ENCODE data around the gene ADD1.

DNA sequence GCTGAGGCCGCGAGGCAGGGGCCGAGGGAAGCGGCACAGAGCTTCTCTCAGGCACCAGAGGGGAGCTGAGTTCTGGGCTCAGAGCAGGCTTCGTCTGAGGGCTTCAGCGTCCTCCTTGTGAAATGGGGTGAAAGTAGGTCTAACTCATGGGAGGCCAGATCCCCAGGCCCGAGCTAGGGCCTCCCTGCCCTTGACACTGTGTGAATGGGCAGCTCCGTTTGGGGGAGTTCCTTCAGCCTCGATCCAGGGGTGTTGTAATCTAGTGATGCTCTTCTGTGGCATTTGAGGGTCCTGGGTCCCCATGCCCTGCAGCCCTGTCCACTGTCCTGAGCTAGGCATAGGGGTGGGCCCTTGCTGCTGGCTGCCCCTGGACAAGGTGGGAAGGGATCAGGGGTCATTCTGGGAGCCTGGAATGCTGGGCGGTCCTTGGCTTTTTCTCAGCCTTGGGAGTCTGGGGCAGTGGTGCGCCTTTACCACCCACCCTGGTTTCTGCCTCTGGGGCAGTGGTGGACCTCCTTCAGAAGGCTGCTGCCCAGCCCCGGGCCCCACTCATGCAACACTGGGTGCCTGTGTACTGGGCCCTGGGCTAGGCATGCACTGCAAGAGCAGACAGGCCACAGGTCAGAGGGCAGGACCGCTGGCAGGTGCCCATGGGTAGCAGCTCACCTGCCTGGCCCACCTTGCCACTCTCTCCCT, 46.6 kb upstream of the ADD1 start:
- TF ChIP-seq, protein P1, sequence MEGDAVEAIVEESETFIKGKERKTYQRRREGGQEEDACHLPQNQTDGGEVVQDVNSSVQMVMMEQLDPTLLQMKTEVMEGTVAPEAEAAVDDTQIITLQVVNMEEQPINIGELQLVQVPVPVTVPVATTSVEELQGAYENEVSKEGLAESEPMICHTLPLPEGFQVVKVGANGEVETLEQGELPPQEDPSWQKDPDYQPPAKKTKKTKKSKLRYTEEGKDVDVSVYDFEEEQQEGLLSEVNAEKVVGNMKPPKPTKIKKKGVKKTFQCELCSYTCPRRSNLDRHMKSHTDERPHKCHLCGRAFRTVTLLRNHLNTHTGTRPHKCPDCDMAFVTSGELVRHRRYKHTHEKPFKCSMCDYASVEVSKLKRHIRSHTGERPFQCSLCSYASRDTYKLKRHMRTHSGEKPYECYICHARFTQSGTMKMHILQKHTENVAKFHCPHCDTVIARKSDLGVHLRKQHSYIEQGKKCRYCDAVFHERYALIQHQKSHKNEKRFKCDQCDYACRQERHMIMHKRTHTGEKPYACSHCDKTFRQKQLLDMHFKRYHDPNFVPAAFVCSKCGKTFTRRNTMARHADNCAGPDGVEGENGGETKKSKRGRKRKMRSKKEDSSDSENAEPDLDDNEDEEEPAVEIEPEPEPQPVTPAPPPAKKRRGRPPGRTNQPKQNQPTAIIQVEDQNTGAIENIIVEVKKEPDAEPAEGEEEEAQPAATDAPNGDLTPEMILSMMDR (IDR thresholded peaks at IDR 0.05): no peak
- peak in 1 of 2 donors; percentile 18 for TF ChIP-seq POLR2A (IDR thresholded peaks at IDR 0.05)
